HG02623 (cell line): ENCODE results near the gene PAGR1.
"Not testable (repeated sequence)": the region's sequence is repeated elsewhere in the genome, so short reads cannot be mapped to it uniquely, and the experiment has no call there.

Source experiments
- ATAC-seq: cut with Tn5 transposase; IDR thresholded peaks from one replicate; pipeline ENCODE4 v1.9.1; 2021; ENCODE audit warnings: moderate library complexity; ENCODE audit not compliant: unreplicated experiment

PAGR1 gene

DNA sequence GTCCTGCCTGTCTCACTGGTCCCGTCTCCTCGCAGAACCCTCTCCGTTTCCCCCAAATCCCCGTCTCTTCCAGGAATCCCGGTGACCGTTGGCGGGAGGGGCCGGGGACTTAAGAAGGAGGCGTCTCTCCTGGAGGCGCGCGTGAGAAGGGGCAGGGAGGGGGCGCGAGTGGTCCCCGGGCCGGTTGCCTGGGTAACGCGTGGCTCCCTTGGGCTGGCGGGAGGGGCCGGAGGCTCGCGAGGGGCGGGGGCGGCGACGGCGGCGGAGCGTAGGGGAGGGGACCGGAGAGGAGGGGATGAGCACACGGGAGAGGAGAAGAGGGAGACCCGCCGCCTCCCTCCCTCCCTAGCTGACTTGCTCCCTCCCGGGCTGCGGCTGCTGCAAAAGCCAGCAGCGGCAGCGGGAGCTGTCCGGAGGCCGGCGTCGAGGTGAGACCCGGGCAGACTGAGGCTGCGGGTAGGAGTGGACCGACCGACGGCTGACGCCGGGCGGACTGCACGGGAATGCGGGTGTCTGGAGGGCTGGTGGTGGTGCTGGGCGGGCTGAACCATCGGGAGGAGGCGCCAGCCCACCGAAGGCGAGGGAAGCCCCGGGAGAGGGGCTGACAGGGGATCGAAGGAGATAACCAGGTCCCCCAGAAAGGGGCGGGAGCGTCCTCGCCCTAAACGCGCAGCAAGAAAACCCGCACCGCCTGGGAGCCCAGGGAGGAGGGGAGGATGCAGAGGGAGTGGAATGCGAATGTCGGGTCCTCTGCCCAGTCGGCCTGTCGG, 3.9 kb upstream of the PAGR1 start, which contains the start of gene PRRT2:
Gene PRRT2 (plus strand): TSS at position 298 of the 770 bp plus-strand sequence. CDS start 862 bp downstream, outside the sequence.
- ATAC-seq, result no peak

DNA sequence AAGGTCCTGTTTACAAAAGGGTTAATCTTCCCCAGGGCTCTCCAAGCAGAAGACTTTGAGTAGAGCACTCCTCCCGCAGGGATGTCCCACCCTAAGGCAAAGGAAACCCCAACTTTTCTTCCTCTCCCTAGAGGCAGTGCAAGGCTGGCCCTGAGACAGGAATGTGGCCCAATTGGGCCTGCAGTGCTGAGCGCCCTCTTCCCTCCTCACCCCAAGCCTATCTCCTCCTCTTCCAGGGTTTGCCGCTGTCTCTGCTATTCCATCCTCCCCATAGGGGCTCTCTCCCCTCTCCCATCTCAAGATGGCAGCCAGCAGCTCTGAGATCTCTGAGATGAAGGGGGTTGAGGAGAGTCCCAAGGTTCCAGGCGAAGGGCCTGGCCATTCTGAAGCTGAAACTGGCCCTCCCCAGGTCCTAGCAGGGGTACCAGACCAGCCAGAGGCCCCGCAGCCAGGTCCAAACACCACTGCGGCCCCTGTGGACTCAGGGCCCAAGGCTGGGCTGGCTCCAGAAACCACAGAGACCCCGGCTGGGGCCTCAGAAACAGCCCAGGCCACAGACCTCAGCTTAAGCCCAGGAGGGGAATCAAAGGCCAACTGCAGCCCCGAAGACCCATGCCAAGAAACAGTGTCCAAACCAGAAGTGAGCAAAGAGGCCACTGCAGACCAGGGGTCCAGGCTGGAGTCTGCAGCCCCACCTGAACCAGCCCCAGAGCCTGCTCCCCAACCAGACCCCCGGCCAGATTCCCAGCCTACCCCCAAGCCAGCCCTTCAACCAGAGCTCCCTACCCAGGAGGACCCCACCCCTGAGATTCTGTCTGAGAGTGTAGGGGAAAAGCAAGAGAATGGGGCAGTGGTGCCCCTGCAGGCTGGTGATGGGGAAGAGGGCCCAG, 3.0 kb upstream of the PAGR1 start:
- ATAC-seq, result no peak

DNA sequence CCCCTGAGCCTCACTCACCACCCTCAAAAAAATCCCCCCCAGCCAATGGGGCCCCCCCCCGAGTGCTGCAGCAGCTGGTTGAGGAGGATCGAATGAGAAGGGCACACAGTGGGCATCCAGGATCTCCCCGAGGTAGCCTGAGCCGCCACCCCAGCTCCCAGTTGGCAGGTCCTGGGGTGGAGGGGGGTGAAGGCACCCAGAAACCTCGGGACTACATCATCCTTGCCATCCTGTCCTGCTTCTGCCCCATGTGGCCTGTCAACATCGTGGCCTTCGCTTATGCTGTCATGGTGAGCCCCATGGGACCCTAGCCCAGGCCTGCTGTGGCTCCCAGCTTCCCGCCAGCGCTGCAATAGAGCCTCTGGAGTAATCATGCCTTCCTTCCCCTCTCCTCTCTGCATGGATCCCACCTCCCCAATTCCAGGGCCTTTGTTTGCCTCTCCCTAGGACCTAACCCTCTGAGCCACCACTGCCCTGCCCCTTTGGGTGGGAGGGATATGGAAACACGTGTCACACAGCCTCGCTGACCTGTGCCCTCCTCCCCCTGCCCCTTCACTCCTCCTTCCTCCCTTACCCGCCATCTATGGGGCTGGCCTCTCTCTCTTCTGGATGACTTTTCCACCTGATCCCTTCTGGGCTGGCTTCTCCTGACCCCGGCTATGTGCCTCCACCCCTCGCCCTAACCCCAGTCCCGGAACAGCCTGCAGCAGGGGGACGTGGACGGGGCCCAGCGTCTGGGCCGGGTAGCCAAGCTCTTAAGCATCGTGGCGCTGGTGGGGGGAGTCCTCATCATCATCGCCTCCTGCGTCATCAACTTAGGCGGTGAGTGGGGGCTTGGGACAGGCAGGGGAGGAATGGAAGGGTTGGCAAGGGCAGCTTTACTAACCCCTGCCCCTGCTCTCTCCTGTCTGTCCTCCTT, 2.0 kb upstream of the PAGR1 start:
- ATAC-seq, result no peak

DNA sequence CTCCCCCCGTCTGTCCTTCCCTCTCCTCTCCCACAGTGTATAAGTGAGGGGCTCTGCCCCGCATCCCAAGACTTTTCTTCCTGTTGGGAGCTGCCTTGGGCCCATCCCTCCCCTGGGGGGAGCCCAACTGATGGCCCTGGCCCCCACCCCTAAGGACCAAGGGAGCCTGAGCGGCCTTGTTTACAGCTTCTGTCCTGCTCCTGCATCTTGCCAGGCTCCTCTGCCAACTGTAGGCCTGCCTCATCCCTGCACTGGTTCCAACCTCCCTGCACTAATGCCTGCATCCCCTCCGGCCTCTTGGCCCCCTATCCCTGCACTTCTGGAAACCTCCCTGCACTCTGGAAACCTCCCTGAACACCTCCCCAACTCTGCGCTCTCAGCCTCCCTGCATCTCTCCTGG, 1.4 kb upstream of the PAGR1 start:
- ATAC-seq, result no peak

- no peak for ATAC-seq
These were observed 775 bp upstream of the PAGR1 start for GRCh38 chr16:29815032-29815721.

DNA sequence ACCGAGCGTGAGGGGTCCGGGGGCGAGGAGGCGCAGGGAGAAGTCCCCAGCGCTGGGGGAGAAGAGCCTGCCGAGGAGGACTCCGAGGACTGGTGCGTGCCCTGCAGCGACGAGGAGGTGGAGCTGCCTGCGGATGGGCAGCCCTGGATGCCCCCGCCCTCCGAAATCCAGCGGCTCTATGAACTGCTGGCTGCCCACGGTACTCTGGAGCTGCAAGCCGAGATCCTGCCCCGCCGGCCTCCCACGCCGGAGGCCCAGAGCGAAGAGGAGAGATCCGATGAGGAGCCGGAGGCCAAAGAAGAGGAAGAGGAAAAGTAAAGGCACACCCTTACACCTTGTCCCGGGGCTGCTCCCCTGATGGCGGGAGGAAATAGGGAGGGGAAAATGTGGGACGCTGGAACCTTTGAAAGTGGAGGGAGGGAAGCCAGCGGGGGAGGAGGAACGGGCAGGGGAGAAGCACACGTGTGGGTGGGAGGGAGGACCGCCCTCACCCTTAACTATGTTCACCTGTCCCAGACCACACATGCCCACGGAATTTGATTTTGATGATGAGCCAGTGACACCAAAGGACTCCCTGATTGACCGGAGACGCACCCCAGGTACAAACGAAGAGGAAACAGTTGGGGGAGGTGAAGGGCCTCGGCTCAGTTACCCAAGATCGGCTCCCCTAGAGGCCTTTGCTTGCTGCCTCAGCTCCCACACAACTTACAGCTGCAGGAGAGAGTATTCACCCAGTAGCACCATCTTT, 916 bp downstream of the PAGR1 start:
- peak; percentile 2 for ATAC-seq

GRCh38 chr16:29818082-29818481, 2.1 kb downstream of the PAGR1 start:
- no peak for ATAC-seq

DNA sequence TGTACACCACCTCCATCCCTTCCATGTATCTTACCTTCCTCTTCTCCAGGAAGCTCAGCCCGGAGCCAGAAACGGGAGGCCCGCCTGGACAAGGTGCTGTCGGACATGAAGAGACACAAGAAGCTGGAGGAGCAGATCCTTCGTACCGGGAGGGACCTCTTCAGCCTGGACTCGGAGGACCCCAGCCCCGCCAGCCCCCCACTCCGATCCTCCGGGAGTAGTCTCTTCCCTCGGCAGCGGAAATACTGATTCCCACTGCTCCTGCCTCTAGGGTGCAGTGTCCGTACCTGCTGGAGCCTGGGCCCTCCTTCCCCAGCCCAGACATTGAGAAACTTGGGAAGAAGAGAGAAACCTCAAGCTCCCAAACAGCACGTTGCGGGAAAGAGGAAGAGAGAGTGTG, 3.6 kb downstream of the PAGR1 start:
- no peak for ATAC-seq

DNA sequence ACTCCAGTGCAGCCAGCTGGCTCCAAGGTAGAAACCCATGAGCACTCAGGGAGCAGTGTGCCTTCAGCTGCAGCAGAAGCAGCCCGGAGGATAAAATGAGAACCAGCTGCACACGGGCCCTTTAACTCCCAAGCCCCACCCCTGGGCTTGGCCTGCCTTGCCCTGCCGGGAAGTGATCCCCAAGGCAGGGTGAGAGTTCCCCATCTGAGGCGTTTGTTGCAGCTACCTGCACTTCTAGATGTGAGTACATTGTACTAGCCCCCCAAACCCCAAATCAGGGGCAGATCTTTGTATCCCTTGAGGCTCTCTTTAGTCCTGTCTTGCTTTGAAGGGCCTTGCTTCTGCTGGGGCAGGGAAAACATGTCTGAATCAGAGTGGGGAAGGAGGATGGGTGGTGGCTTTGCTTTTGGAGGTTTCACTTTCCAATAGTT, 4.3 kb downstream of the PAGR1 start, which contains the start of gene MVP:
Gene MVP (plus strand): TSS at position 192 of the 431 bp plus-strand sequence. CDS start 10,088 bp downstream, outside the sequence.
- ATAC-seq, result no peak

GRCh38 chr16:29820730-29821642, 5.0 kb downstream of the PAGR1 start:
- ATAC-seq, result peak; percentile 40

- ATAC-seq, result no peak
These were observed 5.7 kb downstream of the PAGR1 start for GRCh38 chr16:29821643-29822115.

DNA sequence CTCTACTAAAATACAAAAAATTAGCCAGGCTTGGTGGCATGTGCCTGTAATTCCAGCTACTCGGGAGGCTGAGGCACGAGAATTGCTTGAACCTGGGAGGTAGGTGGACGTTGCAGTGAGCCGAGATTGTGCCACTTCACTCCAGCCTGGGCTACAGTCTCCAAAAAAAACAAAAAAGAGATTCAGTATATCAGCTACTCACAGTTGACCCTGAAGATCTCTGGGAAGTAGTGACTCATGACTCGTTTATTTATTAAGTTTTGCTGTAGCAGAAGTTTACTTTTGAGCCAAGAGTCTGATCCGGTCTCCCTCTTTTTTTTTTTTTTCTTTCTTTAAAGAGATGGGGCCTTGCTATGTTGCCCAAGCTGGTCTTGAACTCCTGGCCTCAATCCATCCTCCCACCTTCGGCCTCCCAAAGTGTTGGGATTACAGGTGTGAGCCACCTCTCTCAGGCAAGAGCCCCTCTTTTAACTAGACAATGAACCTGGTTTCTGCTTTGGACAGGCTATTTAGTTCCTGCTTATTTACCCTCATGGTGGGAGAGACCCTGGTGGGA, 8.7 kb downstream of the PAGR1 start:
- ATAC-seq, result no peak

DNA sequence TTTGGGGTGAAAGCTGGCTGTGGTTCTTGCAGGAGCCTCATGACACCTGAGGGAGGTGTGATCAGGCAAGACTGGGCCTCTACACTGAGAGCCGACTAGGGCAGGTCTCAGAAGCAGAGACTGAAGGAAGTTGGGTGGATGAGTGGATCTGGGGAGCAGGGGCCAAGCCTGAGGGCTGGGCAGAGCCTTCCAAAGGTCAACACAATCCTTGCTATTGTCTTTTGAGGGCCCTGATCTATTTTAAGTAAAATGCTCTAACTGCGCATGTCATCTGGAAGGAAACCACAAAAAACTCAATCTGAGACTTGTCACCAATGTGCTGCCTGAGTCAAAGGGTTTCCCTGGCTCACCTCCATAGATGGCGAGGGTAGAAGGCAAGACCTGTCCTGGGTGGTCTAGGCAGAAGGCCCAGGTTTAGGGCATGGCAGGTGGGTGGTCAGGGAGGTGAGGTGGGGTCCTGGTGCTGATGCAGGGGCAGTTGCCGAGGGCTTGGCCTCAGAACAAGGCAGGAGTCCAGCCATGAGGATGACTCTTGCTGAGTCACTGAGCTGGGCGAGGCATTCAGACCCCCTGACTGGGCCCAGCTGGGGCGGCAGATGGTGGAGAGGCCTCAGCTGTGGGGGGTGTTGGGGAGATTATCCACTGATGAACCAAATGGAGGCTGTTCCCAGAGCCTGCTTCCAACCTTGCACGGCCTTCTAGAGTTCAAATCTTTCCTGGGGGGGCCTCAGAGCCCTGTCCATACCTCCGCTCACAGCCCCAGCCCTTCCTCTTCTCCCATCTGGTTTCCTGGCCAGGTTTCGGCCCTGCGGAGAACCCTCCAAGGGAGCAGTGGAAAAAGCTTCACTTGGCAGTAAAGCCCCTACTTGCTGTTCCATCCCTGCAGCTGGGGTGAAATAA, 9.4 kb downstream of the PAGR1 start:
- ATAC-seq, result no peak

GRCh38 chr16:29826342-29826695, 10.4 kb downstream of the PAGR1 start:
- ATAC-seq, result no peak

DNA sequence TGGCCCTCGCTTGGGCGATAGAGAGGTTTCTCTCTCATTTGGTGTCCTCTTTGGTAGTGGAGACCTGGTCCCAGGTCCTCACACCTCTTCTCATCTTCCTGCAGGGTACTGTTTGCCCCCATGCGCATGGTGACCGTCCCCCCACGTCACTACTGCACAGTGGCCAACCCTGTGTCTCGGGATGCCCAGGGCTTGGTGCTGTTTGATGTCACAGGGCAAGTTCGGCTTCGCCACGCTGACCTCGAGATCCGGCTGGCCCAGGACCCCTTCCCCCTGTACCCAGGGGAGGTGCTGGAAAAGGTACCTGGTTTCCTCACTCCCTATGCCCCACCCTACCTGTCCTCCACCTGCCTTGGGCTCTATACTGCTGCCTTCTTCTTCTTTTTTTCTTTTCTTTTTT, 14.8 kb downstream of the PAGR1 start:
- no peak for ATAC-seq

DNA sequence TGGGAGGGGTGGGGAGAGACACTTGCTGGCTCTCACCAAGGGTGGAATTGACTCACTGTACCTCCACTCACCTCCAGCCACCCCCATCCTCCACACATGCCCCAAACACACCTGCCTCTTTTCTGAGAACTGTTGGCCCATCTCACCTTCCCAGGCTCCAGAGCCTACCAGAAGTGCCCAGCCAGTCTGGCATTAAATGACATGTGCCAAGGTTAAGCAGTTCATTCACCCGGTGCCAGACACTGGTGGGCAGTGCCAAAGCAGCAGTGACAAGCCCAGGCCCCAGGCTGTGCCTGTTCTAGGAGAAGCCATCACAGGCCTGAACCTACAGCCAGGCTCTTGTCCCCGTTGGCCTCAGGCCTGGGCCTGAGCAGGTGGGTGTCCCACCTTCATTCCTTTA, 15.5 kb downstream of the PAGR1 start:
- no peak for ATAC-seq

DNA sequence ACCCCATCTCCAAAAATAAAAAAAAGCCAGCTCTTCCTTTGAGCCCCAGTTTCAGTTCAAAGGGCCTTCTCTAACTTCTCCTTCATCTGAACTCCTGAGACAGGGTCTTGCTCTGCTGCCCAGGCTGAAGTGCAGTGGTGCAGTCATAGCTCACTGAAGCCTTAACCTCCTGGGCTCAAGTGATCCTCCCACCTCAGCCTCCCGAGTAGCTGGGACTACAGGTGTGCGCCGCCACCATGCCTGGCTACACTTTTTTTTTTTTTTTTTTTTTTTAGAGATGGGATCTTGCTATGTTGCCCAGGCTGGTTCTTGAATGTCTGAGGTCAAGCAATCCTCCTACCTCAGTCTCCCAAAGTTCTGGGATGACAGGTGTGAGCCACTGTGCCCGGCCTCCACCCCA, 17.3 kb downstream of the PAGR1 start:
- not testable (repeated sequence) for ATAC-seq
